Umbilical cord (tissue), 1 donor: Measurements from ENCODE around the gene ZNF511. TPM values are rescaled to one million over a fixed set of nuclear protein-coding genes. Genes with fewer than 3 reads are reported as not detected.

Experiments
- total RNA-seq: library from RNA; depleted of rRNA; stranded (reverse); fragments of >200 nt; gene quantifications from one replicate; pipeline ENCODE4 v1.2.3, GENCODE V29; 2014; ENCODE audit warnings: low replicate concordance; ENCODE audit not compliant: insufficient read depth

The ZNF511 gene
- total RNA-seq, 1 donor from 2014 or later = 41.9 TPM

Other genes starting within 250 kb of the ZNF511 start
- gene ADGRA1, start 221.0 kb upstream of the ZNF511 start, total RNA-seq = not detected
- gene KNDC1, start 148.7 kb upstream of the ZNF511 start, total RNA-seq = 4.8 TPM
- gene UTF1, start 78.7 kb upstream of the ZNF511 start, total RNA-seq = not detected
- gene VENTX, start 71.1 kb upstream of the ZNF511 start, total RNA-seq = not detected
- gene ADAM8, start 32.0 kb upstream of the ZNF511 start, total RNA-seq = 6.3 TPM
- 34.2 TPM for gene TUBGCP2, start within 50 bp of the ZNF511 start, total RNA-seq
- gene CALY, start 28.0 kb downstream of the ZNF511 start, total RNA-seq = not detected
- gene PRAP1, start 38.5 kb downstream of the ZNF511 start, total RNA-seq = not detected
- 3.4 TPM for gene FUOM, start 49.1 kb downstream of the ZNF511 start, total RNA-seq
- 28.2 TPM for gene ECHS1, start 64.4 kb downstream of the ZNF511 start, total RNA-seq
- gene PAOX, start 70.3 kb downstream of the ZNF511 start, total RNA-seq = 6.3 TPM
- gene MTG1, start 85.2 kb downstream of the ZNF511 start, total RNA-seq = 40.4 TPM
- gene SPRN, start 115.7 kb downstream of the ZNF511 start, total RNA-seq = 0.96 TPM
- 2.9 TPM for gene SCART1, start 145.0 kb downstream of the ZNF511 start, total RNA-seq
- gene CYP2E1, start 218.4 kb downstream of the ZNF511 start, total RNA-seq = 0.72 TPM